ENCODE data around the gene AOPEP.

- no peak for TF ChIP-seq REST (IDR thresholded peaks at IDR 0.05; ENCODE audit: low read depth, low read length)
- TF ChIP-seq CTCF (IDR thresholded peaks at IDR 0.05): no peak
- no peak for TF ChIP-seq MXI1 (IDR thresholded peaks at IDR 0.05; ENCODE audit: low read depth, low read length)
- no peak for TF ChIP-seq EP300 (IDR thresholded peaks at IDR 0.05; ENCODE audit: borderline replicate concordance in 1 of 2, low read depth in 1 of 2, low read length in 1 of 2)
- no peak for TF ChIP-seq POLR2AphosphoS5 (IDR thresholded peaks at IDR 0.05; ENCODE audit: low read depth, low read length)
- no peak for TF ChIP-seq USF2 (IDR thresholded peaks at IDR 0.05; ENCODE audit: borderline replicate concordance, low read depth, low read length)
- TF ChIP-seq SIN3A (IDR thresholded peaks at IDR 0.05; ENCODE audit: borderline replicate concordance, low read depth, low read length): no peak
- no peak for TF ChIP-seq RXRA (IDR thresholded peaks at IDR 0.05; ENCODE audit: borderline replicate concordance, low read depth)
- no peak for TF ChIP-seq FOSL2 (IDR thresholded peaks at IDR 0.05; ENCODE audit: borderline replicate concordance, low read depth)
- TF ChIP-seq RAD21 (IDR thresholded peaks at IDR 0.05; ENCODE audit: low read length): no peak
- TF ChIP-seq USF1 (IDR thresholded peaks at IDR 0.05; ENCODE audit: borderline replicate concordance, low read depth): no peak
Measured at GRCh38 chr9:94909250-94909894, 182.9 kb downstream of the AOPEP start.
